CD8-positive, alpha-beta memory T cell (primary cell): ENCODE results near the gene USE1. TPM values are rescaled to one million over a fixed set of nuclear protein-coding genes. Genes with fewer than 3 reads are reported as not detected.

Source experiments
- CTCF ChIA-PET: fragments of 350-600 bp; sonication (Branson Sonifier 250); formaldehyde crosslinking; loops from one replicate; lab custom pipeline; 2021; ENCODE audit warnings: antibody characterized with exemption; lab: Charles Lee
- POLR2A ChIA-PET: fragments of 350-600 bp; sonication (Branson Sonifier 250); formaldehyde crosslinking; loops from one replicate; lab custom pipeline; 2021; ENCODE audit warnings: antibody characterized with exemption; lab: Charles Lee
- DNase-seq, 5 donors: peaks; one replicate each; pipeline versions ENCODE4 v3.0.0 to v3.0.0-alpha.2; 2020 to 2022; ENCODE audit warnings: mixed read lengths in 1 of 5
- H3K27ac ChIP-seq: one replicate; pipeline ENCODE4 v1.7.0; 2013; ENCODE audit warnings: low read depth, mild to moderate bottlenecking, low read length, moderate library complexity
- H3K27me3 ChIP-seq: 2 replicates; pipeline ENCODE4 v1.7.0; 2013; ENCODE audit warnings: low read length, mild to moderate bottlenecking; ENCODE audit not compliant: insufficient read depth, poor library complexity, severe bottlenecking
- H3K36me3 ChIP-seq: 2 replicates; pipeline ENCODE4 v1.7.0; 2013; ENCODE audit warnings: mild to moderate bottlenecking, low read length, moderate library complexity; ENCODE audit not compliant: insufficient read depth
- H3K4me1 ChIP-seq: 2 replicates; pipeline ENCODE4 v1.7.0; 2013; ENCODE audit warnings: mild to moderate bottlenecking, low read length, moderate library complexity; ENCODE audit not compliant: insufficient read depth
- H3K4me3 ChIP-seq: 2 replicates; pipeline ENCODE4 v1.7.0; 2013; ENCODE audit warnings: mild to moderate bottlenecking, low read length
- H3K9me3 ChIP-seq: 2 replicates; pipeline ENCODE4 v1.7.0; 2013; ENCODE audit warnings: mild to moderate bottlenecking, low read length
- H3K27ac Mint-ChIP-seq, 8 donors: one replicate each; pipeline ENCODE4 v1.8.0; 2020 to 2021; ENCODE audit warnings: mixed read lengths in 8 of 8, mild to moderate bottlenecking in 6 of 8, inconsistent platforms in 3 of 8, moderate library complexity in 3 of 8
- H3K27me3 Mint-ChIP-seq, 2 donors: one replicate each; pipeline ENCODE4 v1.8.0; 2020 to 2021; ENCODE audit warnings: mixed read lengths in 2 of 2, mild to moderate bottlenecking in 1 of 2, moderate library complexity in 1 of 2
- H3K36me3 Mint-ChIP-seq, 3 donors: one replicate each; pipeline ENCODE4 v1.8.0; 2020 to 2021; ENCODE audit warnings: mixed read lengths in 3 of 3, inconsistent platforms in 1 of 3, mild to moderate bottlenecking in 1 of 3
- H3K4me1 Mint-ChIP-seq, 3 donors: one replicate each; pipeline ENCODE4 v1.8.0; 2020 to 2021; ENCODE audit warnings: mixed read lengths in 3 of 3, inconsistent platforms in 1 of 3, mild to moderate bottlenecking in 1 of 3
- H3K4me3 Mint-ChIP-seq, 7 donors: one replicate each; pipeline ENCODE4 v1.8.0; 2020 to 2021; ENCODE audit warnings: mixed read lengths in 7 of 7, mild to moderate bottlenecking in 6 of 7, moderate library complexity in 4 of 7, inconsistent platforms in 2 of 7
- H3K9me3 Mint-ChIP-seq, 5 donors: one replicate each; pipeline ENCODE4 v1.8.0; 2020 to 2022; ENCODE audit warnings: mixed read lengths in 5 of 5, mild to moderate bottlenecking in 3 of 5, moderate library complexity in 2 of 5, inconsistent platforms in 1 of 5
- polyA plus RNA-seq: library from polyadenylated mRNA; unstranded; fragments of 300-500 nt; fragmentation: Illumina TruSeq; gene quantifications from one replicate; pipeline ENCODE4 v1.2.3, GENCODE V29; 2021
- total RNA-seq, 2 experiments: library from RNA; stranded (reverse); gene quantifications; one replicate each; pipeline ENCODE4 v1.2.3, GENCODE V29; 2021

Gene USE1
- total and polyA plus RNA-seq, 3 experiments from 2014 or later, result 31.9 to 35.4 (median 33.6) TPM

GRCh38 chr19:17245535-17245984 lies 30.4 kb downstream of the USE1 start, which contains the start of gene NR2F6:
NR2F6 (minus strand) TSS chr19:17245919; CDS start chr19:17245220, 699 bp downstream.
- Mint-ChIP-seq H3K36me3 (no peaks in the 10 kb centered on the region), H3K27ac (peak within 1 kb of the TSS in 5 of 8 donors; percentile 21 to 84 (median 64)), H3K27me3 (peaks cover 4 to 8% of the 10 kb centered on the region in 2 donors), H3K9me3 (no peaks in the 10 kb centered on the region), H3K4me1 (peaks cover 3 to 12% (median 4%) of the 10 kb centered on the region in 3 donors), H3K4me3 (peak within 1 kb of the TSS; percentile 66 to 92 (median 86))
- ChIA-PET POLR2A (interaction anchor here (0.5 to 1.0 kb wide), 2 partner anchors 27 to 31 kb away, joined by 3 read pairs; partner anchors contain the start of gene USE1), CTCF (interaction anchor here (1.8 kb wide), 1 partner anchor 10 kb away, joined by 6 read pairs; no protein-coding TSS in a partner anchor)
- peaks cover 8% of the 10 kb centered on the region for H3K4me1 ChIP-seq
- H3K27ac ChIP-seq, result peak within 1 kb of the TSS; percentile 70
- H3K36me3 ChIP-seq, result no peaks in the 10 kb centered on the region
- peak in 1 of 5 donors; percentile 25 for DNase-seq
- H3K9me3 ChIP-seq, result no peaks in the 10 kb centered on the region
- no peaks in the 10 kb centered on the region for H3K27me3 ChIP-seq
- H3K4me3 ChIP-seq, result peak within 1 kb of the TSS; percentile 51

DNA sequence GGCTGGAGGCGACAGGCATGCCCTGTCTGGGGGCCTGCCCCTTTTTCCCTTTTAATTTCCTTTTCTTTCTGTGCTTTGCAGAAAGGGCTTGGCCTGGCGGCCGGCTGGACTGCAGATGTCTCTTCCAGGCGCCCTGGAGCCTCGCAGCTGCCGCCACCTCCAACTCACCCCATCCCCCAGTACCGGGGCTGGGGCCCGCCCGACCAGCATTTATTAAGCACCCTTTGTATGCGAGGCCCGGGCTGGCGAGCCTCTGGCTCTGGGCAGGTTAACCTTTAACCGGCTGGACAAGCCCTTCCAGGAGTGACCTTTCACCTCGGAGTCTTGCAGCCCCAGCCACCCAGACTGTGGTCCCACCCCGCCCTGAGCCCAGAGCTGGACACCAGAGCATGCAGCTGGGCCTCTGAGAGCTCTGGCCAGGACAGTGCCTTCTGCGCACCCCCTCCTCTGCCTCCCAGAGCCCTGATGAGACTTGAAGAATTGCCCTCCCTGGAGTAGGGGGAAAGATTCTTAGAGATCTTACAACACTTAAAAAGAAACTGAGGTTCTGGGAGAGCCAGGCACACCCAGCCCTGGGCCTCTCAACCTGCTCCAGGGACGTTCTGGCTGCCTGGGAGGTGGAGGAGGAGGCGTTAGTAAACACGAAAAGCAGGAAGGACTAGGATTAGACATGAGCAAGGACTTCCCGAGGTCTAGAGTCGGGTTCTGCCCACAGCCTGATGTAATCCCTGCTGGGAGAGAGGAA lies 31.7 kb downstream of the USE1 start:
- H3K27me3 ChIP-seq, result no peaks in the 10 kb centered on the region
- peaks cover 4 to 8% of the 10 kb centered on the region in 2 donors for H3K27me3 Mint-ChIP-seq
- peak overlapping the region; percentile 57 to 92 (median 86) for H3K4me3 Mint-ChIP-seq
- H3K4me1 Mint-ChIP-seq, result peaks cover 3 to 12% (median 4%) of the 10 kb centered on the region in 3 donors
- H3K4me1 ChIP-seq, result peaks cover 8% of the 10 kb centered on the region
- H3K27ac ChIP-seq, result peak overlapping the region; percentile 44
- H3K9me3 ChIP-seq, result no peaks in the 10 kb centered on the region
- CTCF ChIA-PET, result interaction anchor here (1.6 kb wide), 1 partner anchor 13 kb away, joined by 4 read pairs; no protein-coding TSS in a partner anchor
- H3K36me3 ChIP-seq, result no peaks in the 10 kb centered on the region
- POLR2A ChIA-PET, result no interaction called here
- H3K4me3 ChIP-seq, result peak overlapping the region; percentile 51
- no peaks in the 10 kb centered on the region for H3K36me3 Mint-ChIP-seq
- H3K27ac Mint-ChIP-seq, result peak overlapping the region in 3 of 8 donors; percentile 65 to 86 (median 73)
- H3K9me3 Mint-ChIP-seq, result no peaks in the 10 kb centered on the region
- DNase-seq, result no peak

DNA sequence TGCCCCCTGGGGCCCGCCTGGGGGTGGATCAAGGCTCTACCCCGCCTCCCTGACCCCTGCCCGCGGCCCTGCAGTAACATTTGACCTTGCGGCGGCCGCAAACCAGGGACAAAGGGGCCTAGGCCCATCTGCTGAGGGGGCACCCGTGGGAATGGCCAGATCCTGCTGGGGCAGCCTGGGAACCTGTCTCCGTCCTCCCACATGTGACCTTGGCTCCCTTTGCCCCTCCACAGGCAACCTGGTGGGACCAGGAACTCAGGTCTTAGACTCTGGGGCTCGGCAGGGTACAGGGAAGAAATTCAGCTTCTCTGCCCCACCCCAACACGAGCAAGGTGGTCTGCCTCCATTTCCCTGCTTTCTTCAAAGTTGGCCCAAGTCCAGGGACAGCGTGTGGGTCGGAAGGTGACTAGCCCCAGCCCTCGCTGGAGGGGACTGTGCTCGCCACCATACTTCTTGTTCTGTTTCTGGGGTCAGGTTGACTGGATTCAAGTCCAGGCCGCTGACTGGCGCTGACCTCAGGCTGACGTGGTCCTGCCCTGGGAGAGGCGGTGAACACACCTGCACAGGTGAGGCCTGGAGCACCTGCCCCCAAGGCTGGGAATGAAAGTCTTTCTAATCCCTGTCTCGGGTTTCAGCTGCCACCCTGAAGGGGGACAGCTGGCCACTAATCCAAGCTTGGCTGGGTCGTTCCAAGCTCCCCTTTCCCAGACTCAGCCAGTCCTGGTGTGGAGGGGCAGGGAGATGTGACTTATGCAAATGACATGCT lies 33.0 kb downstream of the USE1 start:
- no peak for DNase-seq
- POLR2A ChIA-PET, result interaction anchor here (1.0 kb wide), 1 partner anchor 21 kb away, joined by 3 read pairs; no protein-coding TSS in a partner anchor
- peaks cover 6 to 8% of the 10 kb centered on the region in 2 donors for H3K27me3 Mint-ChIP-seq

GRCh38 chr19:17249887-17250548 lies 34.9 kb downstream of the USE1 start:
- ChIA-PET POLR2A (interaction anchor here (0.6 kb wide), 1 partner anchor 179 kb away, joined by 5 read pairs; no protein-coding TSS in a partner anchor), CTCF (interaction anchor here (0.6 to 1.8 kb wide), 3 partner anchors 12 to 95 kb away, joined by 3 to 7 read pairs (median 4); partner anchors contain the start of gene USHBP1)
- no peaks in the 10 kb centered on the region for H3K9me3 ChIP-seq
- no peak overlapping the region for H3K27ac Mint-ChIP-seq
- H3K4me3 Mint-ChIP-seq, result peak overlapping the region in 2 of 7 donors; percentile 26 to 61
- peaks cover 6 to 8% of the 10 kb centered on the region in 2 donors for H3K27me3 Mint-ChIP-seq
- H3K27ac ChIP-seq, result no peak overlapping the region
- H3K4me1 ChIP-seq, result peaks cover 8% of the 10 kb centered on the region
- no peaks in the 10 kb centered on the region for H3K36me3 Mint-ChIP-seq
- no peaks in the 10 kb centered on the region for H3K27me3 ChIP-seq
- H3K4me1 Mint-ChIP-seq, result peaks cover 3 to 9% (median 4%) of the 10 kb centered on the region in 3 donors
- no peaks in the 10 kb centered on the region for H3K9me3 Mint-ChIP-seq
- H3K36me3 ChIP-seq, result no peaks in the 10 kb centered on the region
- no peak overlapping the region for H3K4me3 ChIP-seq
- DNase-seq, result no peak

More for the DNA sequence above, 33.0 kb downstream of the USE1 start:
- H3K4me3 ChIP-seq, result no peak overlapping the region
- peaks cover 8% of the 10 kb centered on the region for H3K4me1 ChIP-seq
- no peaks in the 10 kb centered on the region for H3K36me3 ChIP-seq
- H3K27ac ChIP-seq, result no peak overlapping the region
- CTCF ChIA-PET, result interaction anchor here (0.7 to 1.8 kb wide), 4 partner anchors 12 to 34 kb away, joined by 3 to 7 read pairs (median 4); no protein-coding TSS in a partner anchor
- H3K9me3 ChIP-seq, result no peaks in the 10 kb centered on the region
- no peaks in the 10 kb centered on the region for H3K27me3 ChIP-seq
- no peaks in the 10 kb centered on the region for H3K9me3 Mint-ChIP-seq
- H3K27ac Mint-ChIP-seq, result no peak overlapping the region
- peaks cover 3 to 9% (median 4%) of the 10 kb centered on the region in 3 donors for H3K4me1 Mint-ChIP-seq
- no peaks in the 10 kb centered on the region for H3K36me3 Mint-ChIP-seq
- H3K4me3 Mint-ChIP-seq, result peak overlapping the region in 1 of 7 donors; percentile 55

DNA sequence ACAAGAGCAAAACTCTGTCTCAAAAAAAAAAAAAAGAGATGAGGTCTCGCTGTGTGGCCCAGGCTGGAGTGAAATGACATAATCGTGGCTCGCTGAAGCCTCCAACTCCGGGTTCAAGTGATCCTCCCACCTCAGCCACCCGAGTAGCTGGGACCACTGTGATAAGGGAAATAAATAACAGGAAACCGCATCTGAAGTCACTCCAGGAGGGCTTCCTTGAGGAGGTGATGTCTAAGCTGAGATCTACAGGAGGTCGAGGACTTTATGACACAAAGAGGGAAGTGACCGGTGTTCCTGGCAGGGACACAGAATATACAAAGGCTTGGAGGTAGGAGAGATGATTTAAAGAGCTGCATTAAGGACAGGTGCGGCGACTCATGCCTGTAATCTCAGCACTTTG lies 39.5 kb downstream of the USE1 start:
- no peaks in the 10 kb centered on the region for H3K4me1 Mint-ChIP-seq
- Histone ChIP-seq H3K36me3 (no peaks in the 10 kb centered on the region), H3K9me3 (no peaks in the 10 kb centered on the region), H3K27me3 (no peaks in the 10 kb centered on the region), H3K4me3 (no peak overlapping the region), H3K4me1 (no peaks in the 10 kb centered on the region), H3K27ac (no peak overlapping the region)
- no peak for DNase-seq
- no peak overlapping the region for H3K27ac Mint-ChIP-seq
- H3K27me3 Mint-ChIP-seq, result peaks cover 0 to 1% of the 10 kb centered on the region in 2 donors
- no peak overlapping the region for H3K4me3 Mint-ChIP-seq
- H3K36me3 Mint-ChIP-seq, result no peaks in the 10 kb centered on the region
- ChIA-PET POLR2A (no interaction called here), CTCF (no interaction called here)
- no peaks in the 10 kb centered on the region for H3K9me3 Mint-ChIP-seq

DNA sequence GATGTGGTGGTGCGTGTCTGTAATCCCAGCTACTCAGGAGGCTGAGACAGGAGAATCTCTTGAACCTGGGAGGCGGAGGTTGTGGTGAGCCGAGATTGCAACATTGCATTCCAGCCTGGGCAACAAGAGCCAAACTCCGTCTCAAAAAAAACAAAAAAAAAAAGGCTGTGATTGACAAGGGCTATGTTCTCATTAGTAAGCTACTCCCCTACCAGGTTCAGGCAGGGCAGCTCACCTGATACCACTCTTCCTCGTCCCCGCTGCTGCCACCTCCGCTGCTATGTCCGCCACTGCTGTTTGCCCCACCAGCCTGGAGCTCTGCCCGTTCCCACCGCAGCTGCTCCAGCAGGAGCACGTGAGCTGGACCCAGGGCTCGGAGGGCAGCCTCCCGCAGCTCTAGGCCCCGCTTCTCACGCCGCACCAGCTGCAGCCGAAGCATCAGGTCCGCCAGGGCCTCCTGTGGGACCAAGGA lies 40.0 kb downstream of the USE1 start:
- no peak overlapping the region for H3K4me3 ChIP-seq
- Mint-ChIP-seq H3K9me3 (no peaks in the 10 kb centered on the region), H3K27ac (no peak overlapping the region), H3K4me1 (no peaks in the 10 kb centered on the region), H3K4me3 (no peak overlapping the region), H3K27me3 (peaks cover 0 to 1% of the 10 kb centered on the region in 2 donors), H3K36me3 (no peaks in the 10 kb centered on the region)
- no peak for DNase-seq
- CTCF ChIA-PET, result interaction anchor here (1.0 kb wide), 1 partner anchor 136 kb away, joined by 3 read pairs; no protein-coding TSS in a partner anchor
- no peaks in the 10 kb centered on the region for H3K27me3 ChIP-seq
- no peaks in the 10 kb centered on the region for H3K9me3 ChIP-seq
- no peak overlapping the region for H3K27ac ChIP-seq
- POLR2A ChIA-PET, result no interaction called here
- H3K36me3 ChIP-seq, result no peaks in the 10 kb centered on the region
- H3K4me1 ChIP-seq, result no peaks in the 10 kb centered on the region

DNA sequence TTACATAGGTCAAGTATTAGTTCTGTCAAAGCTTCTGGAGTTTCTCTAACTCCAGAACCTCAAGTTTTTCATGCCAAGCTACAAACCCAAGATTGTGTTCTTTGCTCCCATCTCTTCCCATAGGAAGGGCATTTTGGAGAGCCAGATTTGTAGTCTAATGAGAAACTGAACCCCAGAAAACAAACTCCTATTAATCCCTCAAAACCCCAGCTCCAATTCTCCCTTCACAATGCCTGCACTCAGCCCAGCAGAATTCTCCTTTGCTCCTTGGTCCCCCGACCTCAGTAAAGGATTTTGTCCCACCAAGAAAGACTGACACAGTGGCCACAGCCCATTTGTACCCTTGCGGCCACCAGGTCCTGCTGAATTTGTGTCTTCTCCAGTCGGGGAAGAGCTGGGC lies 41.0 kb downstream of the USE1 start:
- no peaks in the 10 kb centered on the region for H3K27me3 ChIP-seq
- H3K4me1 ChIP-seq, result no peaks in the 10 kb centered on the region
- H3K27me3 Mint-ChIP-seq, result peaks cover 0 to 1% of the 10 kb centered on the region in 2 donors
- POLR2A ChIA-PET, result no interaction called here
- no peak overlapping the region for H3K4me3 Mint-ChIP-seq
- H3K36me3 ChIP-seq, result no peaks in the 10 kb centered on the region
- peaks cover 6% of the 10 kb centered on the region in 3 donors for H3K4me1 Mint-ChIP-seq
- no peaks in the 10 kb centered on the region for H3K9me3 Mint-ChIP-seq
- no peak overlapping the region for H3K4me3 ChIP-seq
- no peaks in the 10 kb centered on the region for H3K36me3 Mint-ChIP-seq
- CTCF ChIA-PET, result interaction anchor here (1.0 to 1.8 kb wide), 2 partner anchors 36 to 135 kb away, joined by 3 read pairs; no protein-coding TSS in a partner anchor
- DNase-seq, result no peak
- H3K9me3 ChIP-seq, result no peaks in the 10 kb centered on the region
- H3K27ac ChIP-seq, result no peak overlapping the region
- peak overlapping the region in 1 of 8 donors; percentile 26 for H3K27ac Mint-ChIP-seq
